ENCODE measurements around the gene CLEC18B. TPM values are rescaled to one million over a fixed set of nuclear protein-coding genes. Genes with fewer than 3 reads are reported as not detected.
"Not testable (repeated sequence)": the region's sequence is repeated elsewhere in the genome, so short reads cannot be mapped to it uniquely, and the experiment has no call there.

CLEC18B gene
- total RNA-seq, 1 donor from 2014 or later = 3.5 TPM

DNA sequence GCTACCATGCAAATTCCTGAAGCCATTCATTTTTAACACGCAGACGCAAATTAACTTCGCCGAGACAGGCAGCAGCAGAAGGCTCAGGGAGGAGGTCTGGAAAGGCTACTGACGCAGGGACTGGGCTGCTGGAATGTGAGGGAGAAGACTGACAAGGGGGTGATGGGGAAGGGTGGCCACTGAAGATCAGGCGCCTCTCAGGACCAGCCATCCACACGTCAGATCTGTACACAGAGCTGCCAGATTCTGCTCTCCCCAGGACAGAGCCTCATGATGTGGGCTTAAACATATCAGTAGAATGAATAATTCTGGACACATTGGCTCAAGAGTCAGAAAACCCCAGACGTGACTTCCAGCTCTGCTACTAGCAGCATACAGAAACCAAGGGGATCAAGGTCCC is 25.6 kb upstream of the CLEC18B start:
- intact Hi-C loops (cut with micrococcal nuclease) = no loop called here

DNA sequence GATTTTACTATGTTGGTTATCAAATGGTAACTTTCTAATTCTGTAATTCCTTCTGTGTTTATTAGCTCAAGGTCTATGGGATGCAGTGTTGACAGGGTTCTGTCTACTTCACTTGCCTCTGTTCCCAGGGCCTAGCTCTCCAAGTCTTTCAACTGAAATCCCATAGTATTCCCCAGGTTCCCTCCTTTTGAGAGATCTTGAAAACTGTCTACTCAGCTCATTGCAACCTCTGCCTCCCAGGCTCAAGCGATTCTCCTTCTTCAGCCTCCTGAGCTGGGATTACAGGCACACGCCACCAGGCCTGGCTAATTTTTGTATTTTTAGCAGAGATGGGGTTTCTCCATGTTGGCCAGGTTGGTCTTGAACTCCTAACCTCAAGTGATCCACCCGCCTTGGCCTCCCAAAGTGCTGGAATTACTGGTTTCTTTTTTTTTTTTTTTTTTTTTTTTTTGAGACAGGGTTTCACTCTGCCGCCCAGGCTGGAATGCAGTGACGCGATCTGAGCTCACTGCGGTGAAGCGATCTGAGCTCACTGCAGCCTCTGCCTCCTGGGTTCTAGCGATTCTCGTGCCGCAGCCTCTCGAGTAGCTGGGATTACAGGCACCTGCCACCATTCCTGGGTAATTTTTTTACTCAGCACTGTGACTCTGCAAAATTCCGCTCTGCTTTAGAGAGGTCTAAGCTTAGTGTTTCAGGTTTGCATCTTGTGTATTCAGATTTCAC is 22.5 kb upstream of the CLEC18B start:
- intact Hi-C loops (cut with micrococcal nuclease) = not testable (repeated sequence)

DNA sequence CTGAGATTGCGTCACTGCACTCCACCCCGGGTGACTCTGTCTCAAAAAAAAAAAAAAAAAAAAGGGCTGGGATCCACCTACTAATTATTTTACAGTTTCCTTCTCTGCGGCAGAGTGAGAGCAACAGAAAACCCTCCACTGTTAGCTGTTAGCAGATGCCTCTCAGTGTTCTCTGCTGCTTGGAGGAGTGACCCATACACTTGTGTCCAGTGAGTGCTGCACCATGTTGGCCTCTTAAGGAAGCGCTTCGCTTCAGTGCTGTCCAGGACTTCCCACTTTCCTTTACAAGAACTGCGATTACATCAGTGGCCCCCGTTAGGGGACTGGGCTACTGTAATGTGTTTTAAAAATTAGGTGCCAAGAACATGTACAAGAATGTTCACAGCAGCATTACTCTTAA is 18.4 kb upstream of the CLEC18B start:
- intact Hi-C loops (cut with micrococcal nuclease) = loop anchor here (10.0 kb wide), 1 partner anchor 135 kb away; no protein-coding TSS in a partner anchor

DNA sequence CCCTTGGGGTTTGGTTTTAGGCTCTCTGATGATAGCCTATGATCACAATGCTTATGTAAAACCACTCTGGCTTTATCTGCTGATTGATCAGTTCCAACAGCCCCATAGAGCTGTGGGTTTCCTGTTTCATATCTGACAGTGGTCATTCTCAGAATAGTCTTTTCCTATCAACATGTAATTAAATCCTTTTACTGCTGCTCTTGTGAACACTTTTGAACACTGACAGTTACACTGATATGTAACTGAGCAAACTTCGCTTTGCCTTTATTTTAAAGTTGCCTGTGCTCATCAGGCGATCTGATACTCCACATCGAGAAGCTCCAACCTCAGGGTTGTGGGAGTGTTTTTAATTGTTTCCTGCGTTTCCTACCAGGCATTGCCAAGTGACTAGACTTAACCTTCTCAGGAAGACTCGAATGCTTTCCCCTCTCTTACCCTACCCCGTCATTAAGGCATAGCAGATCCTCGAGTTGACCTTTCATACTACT is 17.3 kb upstream of the CLEC18B start:
- intact Hi-C loops (cut with micrococcal nuclease) = loop anchor here (1.0 to 10.0 kb wide), 2 partner anchors 134 to 171 kb away; no protein-coding TSS in a partner anchor

DNA sequence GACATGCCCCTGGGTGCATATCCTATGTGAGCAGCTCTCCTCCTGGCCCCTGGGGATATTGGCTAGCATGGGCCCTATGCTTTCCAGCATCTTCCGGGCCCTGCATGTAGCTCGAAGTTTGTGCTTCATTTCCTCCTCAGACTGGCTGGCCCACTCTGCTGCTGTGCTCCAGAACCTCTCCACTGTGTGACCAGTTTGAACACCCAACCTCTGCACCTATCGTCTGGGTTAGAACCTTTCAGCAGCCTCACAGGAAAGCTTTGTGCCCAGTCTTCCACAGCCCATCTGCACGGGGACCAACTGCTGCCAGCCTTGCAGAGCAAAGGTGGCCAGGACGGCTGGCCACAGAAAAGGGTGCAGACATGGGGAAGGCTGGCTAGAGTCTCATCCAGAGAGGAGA is 10.2 kb upstream of the CLEC18B start:
- intact Hi-C loops (cut with micrococcal nuclease) = loop anchor here (2.0 to 10.0 kb wide), 2 partner anchors 63 to 127 kb away; no protein-coding TSS in a partner anchor

DNA sequence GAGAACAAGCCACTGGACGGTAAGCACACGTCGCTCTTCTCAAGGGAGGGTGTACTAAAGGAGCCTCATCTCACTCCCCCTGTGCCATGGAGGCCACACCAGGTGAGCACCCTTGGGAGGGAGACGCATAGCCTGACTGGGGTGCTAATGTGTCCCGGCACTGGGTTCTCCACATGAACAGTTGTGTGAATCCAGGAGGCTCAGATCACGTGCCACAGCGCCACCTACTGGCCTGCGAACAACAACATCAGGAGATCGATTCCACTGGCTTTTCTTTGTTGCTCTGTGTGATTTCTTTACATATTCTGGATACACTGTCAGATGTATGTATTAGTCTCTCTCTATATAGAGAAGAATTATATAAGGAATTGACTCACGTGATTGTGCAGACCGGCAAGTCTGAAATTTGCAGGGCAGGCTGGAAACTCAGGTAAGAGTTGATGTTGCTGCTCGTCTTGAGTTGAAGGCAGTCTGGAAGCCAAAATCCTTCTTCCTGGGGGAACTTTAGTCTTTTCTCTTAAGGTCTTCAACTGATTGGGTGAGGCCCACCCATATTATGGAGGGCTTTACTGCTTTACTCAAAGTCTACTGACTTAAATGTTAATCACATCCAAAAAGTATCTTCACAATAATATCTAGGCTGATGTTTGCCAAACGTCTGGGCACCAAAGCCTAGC is 8.9 kb upstream of the CLEC18B start:
- intact Hi-C loops (cut with micrococcal nuclease) = loop anchor here (2.0 to 10.0 kb wide), 2 partner anchors 61 to 125 kb away; no protein-coding TSS in a partner anchor

DNA sequence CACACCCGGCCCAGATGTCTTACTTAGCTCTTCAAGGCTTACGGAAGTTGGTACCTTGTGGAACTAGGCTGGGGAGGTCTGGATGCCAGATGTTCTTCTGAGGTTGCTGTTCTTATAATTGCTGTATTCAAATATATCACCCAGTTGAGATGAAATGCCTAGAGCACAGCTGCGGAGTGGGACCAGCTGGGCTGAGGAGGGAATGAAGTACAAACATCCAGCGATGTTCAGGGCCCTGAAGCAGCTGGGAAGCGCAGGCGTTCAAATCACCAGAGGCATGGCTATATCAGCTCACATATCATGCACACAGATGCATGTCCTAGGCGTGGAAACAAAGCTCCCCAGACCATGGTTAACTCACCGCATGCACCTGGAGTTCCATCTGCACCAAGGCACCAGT is 7.2 kb upstream of the CLEC18B start:
- intact Hi-C loops (cut with micrococcal nuclease) = not testable (repeated sequence)

DNA sequence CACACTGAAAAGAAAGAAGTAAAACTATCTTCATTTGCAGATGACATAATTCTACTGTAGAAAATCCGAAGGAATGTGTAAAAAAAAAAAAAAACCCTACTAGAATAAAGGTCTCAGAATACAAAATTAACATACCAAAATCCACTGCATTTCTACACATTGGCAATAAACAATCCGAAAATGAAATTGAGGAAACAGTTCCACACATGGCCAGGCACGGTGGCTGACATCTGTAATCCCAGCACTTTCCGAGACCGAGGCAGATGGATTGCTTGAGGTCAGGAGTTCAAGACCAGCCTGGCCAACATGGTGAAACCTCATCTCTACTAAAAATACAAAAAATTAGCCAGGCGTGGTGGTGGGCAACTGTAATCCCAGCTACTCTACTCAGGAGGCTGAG is 4.5 kb upstream of the CLEC18B start:
- intact Hi-C loops (cut with micrococcal nuclease) = not testable (repeated sequence)

DNA sequence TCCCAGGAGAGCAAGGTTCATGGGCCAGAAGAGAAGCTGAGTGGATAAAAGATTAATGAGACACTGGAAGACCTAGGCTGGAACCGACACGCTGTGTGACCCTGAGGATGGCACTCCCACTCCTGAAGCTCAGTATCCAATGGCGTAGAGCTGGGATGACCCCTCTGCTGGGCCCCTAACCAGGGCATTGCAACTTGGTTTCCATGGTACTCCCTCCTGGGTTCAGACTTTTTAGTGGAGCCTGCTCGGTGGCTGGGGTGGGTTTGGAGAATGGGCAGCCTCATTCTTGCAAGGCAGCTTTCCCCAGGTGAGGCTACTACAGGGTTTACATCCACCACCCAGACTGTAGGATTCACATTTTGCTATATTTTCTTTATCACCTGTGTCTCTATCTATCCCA is 2.4 kb upstream of the CLEC18B start:
- intact Hi-C loops (cut with micrococcal nuclease) = not testable (repeated sequence)

DNA sequence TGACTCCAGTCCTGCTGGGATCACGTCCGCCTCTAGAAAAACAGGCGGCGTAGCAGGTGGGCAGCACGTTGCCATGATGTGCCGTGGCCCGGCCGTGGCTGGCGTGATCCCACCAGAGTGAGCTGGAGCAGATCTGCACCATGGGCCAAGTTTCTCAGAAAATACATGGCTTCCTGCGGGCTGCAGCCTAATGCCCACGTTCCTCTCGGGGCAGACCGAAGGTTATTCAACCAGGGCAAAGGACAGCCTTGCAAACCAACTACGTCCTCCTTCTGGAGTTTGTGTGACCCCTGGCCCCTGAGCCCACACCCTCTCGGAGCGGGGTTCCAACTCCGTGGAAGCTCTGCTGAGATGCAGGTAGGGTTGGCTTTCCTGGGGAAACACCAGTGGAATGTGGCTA is 808 bp upstream of the CLEC18B start:
- intact Hi-C loops (cut with micrococcal nuclease) = not testable (repeated sequence)

DNA sequence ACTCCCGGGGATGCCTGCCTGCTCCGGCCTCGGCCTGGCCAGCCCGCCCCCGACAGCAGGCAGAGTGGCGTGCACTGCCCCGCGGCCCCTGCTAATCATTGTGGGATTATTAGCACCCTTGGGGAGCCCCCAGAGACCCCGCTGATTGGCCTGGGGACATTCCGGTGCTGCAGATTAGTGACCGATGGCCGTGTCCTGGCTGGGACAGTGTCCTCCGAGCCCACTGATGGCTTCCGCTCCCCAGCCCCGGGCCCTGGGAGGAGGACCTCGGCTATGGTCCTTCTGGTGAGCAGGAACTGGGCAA is 156 bp upstream of the CLEC18B start:
- intact Hi-C loops (cut with micrococcal nuclease) = not testable (repeated sequence)

DNA sequence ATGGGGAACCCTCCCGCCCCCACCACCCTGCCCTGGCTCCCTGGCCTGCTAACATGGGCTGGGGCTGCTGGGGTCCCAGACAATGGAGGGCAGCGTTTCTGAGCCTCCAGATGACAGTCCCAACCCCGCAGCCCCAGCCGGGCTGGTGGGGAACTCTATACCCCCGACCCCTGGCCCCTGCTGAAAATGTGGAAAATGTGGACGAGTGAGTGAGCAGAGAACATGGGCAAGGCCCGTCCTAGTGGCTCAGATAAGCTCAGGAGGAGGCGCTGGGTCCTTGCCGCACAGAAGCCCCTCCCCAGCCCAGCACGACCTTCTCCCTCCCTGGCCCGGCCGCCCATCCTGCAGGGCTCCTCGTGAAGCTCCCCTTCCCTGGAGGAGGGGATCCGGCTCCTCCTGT is 1.5 kb downstream of the CLEC18B start:
- intact Hi-C loops (cut with micrococcal nuclease) = not testable (repeated sequence)

DNA sequence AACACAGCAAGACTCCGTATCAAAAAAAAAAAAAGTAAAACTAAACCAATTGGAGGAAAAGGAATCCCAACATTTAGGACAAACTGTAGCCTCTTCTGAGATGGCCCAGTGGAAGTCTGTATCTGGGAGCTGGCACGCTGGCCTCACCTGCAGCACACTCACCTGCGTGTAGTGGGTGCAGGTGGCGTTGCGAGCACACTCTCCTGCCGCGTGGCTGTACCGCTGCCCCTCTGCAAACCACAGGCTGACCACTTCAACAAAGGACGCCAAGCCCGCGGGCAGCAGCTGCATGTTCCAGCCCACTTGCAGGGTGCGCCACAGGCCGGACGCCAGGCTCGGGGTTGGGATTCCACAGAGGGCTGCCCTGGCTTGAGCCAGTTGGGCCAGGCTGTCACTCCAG is 3.4 kb downstream of the CLEC18B start:
- intact Hi-C loops (cut with micrococcal nuclease) = not testable (repeated sequence)

DNA sequence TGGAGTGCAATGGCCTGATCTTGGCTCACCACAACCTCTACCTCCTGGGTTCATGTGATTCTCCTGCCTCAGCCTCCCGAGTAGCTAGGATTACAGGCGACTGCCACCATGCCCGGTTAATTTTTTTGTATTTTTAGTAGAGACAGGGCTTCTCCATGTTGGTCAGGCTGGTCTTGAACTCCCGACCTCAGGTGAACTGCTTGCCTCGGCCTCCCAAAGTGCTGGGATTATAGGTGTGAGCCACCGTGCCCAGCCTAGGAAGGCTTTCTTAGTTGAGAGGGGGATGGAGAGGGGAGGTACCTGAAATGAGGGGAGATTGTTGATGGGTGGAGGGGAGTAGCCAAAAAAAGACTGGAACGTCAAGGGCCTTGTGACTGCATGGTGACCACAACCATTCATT is 7.4 kb downstream of the CLEC18B start:
- intact Hi-C loops (cut with micrococcal nuclease) = not testable (repeated sequence)

DNA sequence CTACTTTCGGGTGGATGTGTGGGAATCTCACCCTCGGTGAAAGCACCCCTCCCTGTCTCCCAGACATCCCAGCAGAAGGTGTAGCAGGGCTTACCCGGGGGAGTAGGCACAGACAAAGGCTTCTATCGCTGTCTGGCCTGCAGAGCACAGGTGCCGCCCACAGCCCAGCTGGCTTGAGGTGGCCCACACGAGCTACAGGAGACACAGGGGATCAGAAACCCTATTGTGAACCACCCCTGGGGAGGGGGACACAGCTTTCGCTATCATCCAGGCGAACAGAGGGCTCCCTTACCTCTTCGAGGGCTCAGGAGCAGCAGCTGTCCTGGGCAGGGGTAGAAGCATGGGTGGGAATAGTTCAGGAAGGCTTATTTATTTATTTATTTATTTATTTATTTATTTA is 7.8 kb downstream of the CLEC18B start:
- intact Hi-C loops (cut with micrococcal nuclease) = not testable (repeated sequence)

DNA sequence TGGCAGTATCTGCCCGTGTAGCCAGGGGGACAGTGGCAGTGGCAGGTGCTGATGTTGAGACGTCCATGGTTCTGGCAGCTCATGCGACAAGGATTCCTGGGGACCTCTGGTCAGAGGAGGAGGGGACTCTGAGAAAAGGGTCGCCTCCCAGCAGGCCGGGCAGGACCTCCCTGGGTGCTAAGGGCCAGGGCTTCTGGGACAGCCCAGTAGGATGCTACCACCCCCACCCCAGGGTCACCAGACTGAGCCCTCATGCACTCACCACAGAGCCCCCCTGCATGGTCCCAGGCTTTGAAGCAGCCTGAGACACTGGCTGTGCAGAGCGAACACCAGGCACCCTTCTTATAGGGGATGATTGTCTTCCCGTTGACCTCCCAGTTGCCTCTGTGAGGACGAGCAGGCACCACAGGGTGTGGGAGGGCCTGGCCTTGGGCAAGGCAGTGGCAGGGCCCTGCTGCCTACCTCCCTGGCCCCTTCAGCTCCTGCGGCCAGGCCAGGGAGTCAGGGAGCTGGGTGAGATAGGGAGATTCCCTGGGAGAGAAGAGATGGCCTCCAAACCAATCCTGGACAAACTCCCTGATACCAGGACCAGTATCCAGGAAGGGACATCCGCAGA is 8.4 kb downstream of the CLEC18B start:
- intact Hi-C loops (cut with micrococcal nuclease) = not testable (repeated sequence)

DNA sequence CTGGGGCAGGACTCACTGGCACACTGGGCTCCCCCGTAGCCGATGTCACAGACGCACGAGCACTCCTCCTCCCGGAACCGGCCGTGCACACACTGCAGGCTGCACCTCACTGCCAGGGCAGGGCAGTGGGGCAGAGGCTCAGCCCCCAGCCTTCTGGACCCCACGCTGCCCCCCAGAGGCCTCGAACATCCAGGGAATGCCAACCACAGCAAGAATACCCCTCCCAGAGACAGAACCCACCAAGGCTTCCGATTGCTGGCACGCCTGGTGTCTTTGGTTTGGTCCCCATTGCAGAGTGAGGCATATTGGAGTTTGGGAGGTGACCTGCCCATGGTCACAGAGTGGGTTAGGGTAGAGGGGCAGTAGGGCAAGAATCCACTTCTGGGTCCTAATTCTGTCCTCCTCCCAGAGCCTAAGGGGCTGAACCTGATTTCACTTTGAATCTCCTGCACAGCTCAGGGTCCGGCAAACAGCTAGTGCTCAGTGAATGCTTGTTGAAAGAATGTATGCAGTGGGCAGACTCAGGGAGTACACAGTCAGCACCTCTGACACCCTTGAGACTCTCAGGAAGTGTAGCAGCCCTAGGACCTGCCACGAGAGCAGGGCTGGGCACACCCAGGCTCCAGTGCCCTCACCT is 9.0 kb downstream of the CLEC18B start:
- intact Hi-C loops (cut with micrococcal nuclease) = not testable (repeated sequence)

DNA sequence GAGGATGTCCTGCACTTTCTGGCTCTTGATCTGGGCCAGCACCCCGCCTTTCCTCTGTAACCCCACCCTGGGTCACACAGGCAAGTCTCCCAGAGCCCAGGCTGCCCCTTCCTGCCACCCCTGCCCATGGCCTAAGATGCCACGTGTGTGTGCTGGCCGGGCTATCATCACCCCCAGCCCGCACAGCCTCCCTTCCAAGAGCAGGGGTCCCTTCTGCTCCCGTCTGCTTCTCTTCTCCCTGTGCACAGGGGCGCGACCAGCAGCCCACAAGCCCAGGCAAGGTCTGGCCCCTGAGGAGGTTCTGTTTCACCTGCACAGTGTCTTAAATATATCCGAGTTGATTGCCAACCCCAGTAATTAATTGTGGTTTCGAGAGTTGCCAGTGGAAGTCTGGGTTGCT is 10.3 kb downstream of the CLEC18B start:
- intact Hi-C loops (cut with micrococcal nuclease) = not testable (repeated sequence)

DNA sequence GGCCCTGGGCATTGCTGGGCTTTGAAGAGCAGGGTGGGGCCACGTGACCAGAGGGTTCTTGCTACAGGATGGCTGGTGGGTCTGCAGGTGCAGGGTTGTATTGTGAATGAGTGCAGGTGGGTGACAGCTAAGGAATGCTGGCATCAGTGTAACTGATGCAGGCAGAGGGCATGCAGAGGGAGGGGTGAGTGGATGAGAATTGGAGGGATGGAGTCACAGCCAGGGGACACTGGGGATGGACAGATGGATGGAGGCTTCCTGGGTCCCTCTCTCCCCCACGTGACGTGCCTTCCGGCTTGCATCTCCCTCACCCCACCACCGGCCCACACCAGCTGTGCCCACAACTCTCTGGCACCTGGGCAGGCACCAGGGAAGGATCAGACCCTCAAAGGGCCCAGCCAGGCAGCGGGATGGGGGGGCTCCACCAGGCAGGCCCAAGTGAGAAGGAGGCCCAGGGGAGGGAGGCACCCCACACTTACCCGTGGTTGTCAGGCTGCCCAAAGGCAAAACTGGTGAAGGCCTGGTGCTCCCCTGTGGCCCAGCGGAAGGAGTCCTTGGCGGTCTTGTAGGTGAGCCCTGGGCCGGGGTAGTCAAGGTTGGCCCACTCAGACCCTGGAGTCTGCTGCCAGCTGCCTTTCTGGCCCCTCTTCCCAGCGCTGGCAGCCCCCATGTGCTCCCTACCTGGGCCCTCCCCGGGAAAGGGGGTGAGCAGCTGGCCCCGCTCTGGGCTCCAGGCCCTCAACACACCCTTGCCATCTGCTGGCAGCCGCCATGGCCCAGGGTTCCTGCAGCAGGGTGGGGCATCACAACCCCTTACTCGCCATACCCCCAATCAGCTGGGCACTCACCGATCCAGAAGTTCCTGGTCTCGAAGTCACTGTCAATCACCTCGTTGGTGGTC is 11.0 kb downstream of the CLEC18B start:
- intact Hi-C loops (cut with micrococcal nuclease) = not testable (repeated sequence)

DNA sequence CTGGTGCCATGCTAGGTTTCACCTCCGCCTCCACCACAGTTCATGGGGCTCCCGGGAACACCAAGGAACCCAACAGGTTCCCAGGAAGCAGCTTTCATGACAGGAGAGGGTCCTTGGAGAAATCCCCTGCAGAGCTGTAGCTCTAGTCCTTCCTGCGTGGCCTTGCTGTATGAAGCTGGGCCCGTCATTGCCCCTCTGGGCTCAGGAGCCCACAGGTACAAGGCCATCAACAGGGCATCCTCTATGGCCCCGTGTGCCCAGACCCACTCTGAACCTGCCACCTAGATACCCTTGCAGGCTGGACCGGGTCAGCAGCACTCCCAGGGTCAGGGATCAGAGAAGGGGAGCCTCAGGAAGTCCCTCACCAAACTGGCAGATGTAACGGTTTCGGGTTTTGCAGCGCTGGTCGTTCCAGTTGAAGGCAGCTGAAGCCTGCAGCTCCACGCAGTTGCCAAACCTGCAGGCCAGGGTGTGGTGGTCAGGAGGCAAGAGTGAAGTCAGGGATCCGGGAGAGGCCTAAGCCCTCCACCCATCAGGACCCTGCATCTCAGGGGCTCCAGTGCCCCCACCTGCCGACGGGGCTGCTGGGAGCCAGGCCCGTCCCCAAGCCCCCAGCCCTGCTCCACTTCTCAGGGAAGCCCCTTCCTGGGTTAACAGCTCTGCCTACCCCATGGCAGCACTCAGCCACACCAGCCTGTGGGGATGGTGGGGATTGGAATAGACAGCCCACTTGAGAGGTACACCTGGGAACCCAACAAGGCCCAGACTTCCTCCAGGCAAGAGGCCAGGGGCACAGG is 11.9 kb downstream of the CLEC18B start:
- intact Hi-C loops (cut with micrococcal nuclease) = not testable (repeated sequence)
